ENCODE results near the gene CCAR1.

- TF ChIP-seq CTCF (IDR thresholded peaks at IDR 0.05) (no peak), POLR2A (IDR thresholded peaks at IDR 0.05) (no peak)
Measured at GRCh38 chr10:68831961-68832455, 111.0 kb downstream of the CCAR1 start.

Data from testis (tissue), 2 donors.